Measurements from ENCODE around the gene REG1B. TPM values are rescaled to one million over a fixed set of nuclear protein-coding genes. Genes with fewer than 3 reads are reported as not detected.

The REG1B gene
- total RNA-seq, result not detected

GRCh38 chr2:79087785-79088364 is at the start of gene REG1B:
Gene REG1B (minus strand): TSS chr2:79087993. CDS start chr2:79087612, 381 bp downstream.
- no peak for DNase-seq
- TF ChIP-seq POLR2A (IDR thresholded peaks at IDR 0.05) (no peak), CTCF (IDR thresholded peaks at IDR 0.05) (no peak)
- Histone ChIP-seq H3K4me3 (no peak within 1 kb of the TSS), H3K9me3 (no peaks in the 10 kb centered on the region), H3K27ac (no peak within 1 kb of the TSS), H3K27me3 (no peaks in the 10 kb centered on the region), H3K36me3 (no peaks in the 10 kb centered on the region), H3K4me1 (no peaks in the 10 kb centered on the region)
- intact Hi-C loops (cut with DNase I; ENCODE audit: low total_unique reads), result no loop called here

GRCh38 chr2:79131687-79132086 is 43.9 kb upstream of the REG1B start:
- no peak for TF ChIP-seq CTCF (IDR thresholded peaks at IDR 0.05)
- TF ChIP-seq POLR2A (IDR thresholded peaks at IDR 0.05), result no peak
- no peaks in the 10 kb centered on the region for H3K4me1 ChIP-seq
- DNase-seq, result no peak
- intact Hi-C loops (cut with DNase I; ENCODE audit: low total_unique reads), result no loop called here
- H3K27ac ChIP-seq, result no peak overlapping the region
- no peaks in the 10 kb centered on the region for H3K9me3 ChIP-seq
- H3K27me3 ChIP-seq, result no peaks in the 10 kb centered on the region
- no peaks in the 10 kb centered on the region for H3K36me3 ChIP-seq
- H3K4me3 ChIP-seq, result no peak overlapping the region

- H3K4me3 ChIP-seq, result no peak overlapping the region
- H3K9me3 ChIP-seq, result no peaks in the 10 kb centered on the region
- DNase-seq, result no peak
- intact Hi-C loops (cut with DNase I; ENCODE audit: low total_unique reads), result no loop called here
- no peaks in the 10 kb centered on the region for H3K4me1 ChIP-seq
- H3K27ac ChIP-seq, result no peak overlapping the region
- H3K27me3 ChIP-seq, result no peaks in the 10 kb centered on the region
- TF ChIP-seq POLR2A (IDR thresholded peaks at IDR 0.05) (no peak), CTCF (IDR thresholded peaks at IDR 0.05) (no peak)
- H3K36me3 ChIP-seq, result no peaks in the 10 kb centered on the region
Observed at GRCh38 chr2:79129804-79130203, 42.0 kb upstream of the REG1B start.

- no peak for TF ChIP-seq POLR2A (IDR thresholded peaks at IDR 0.05)
- no peak for TF ChIP-seq CTCF (IDR thresholded peaks at IDR 0.05)
- Histone ChIP-seq H3K9me3 (no peaks in the 10 kb centered on the region), H3K27ac (no peak overlapping the region), H3K4me1 (no peaks in the 10 kb centered on the region), H3K27me3 (no peaks in the 10 kb centered on the region), H3K4me3 (no peak overlapping the region), H3K36me3 (no peaks in the 10 kb centered on the region)
- no peak for DNase-seq
- intact Hi-C loops (cut with DNase I; ENCODE audit: low total_unique reads), result no loop called here
Observed at GRCh38 chr2:79129260-79129659, 41.5 kb upstream of the REG1B start.

GRCh38 chr2:79128406-79128805 is 40.6 kb upstream of the REG1B start:
- Histone ChIP-seq H3K9me3 (no peaks in the 10 kb centered on the region), H3K36me3 (no peaks in the 10 kb centered on the region), H3K4me3 (no peak overlapping the region), H3K4me1 (no peaks in the 10 kb centered on the region), H3K27me3 (no peaks in the 10 kb centered on the region), H3K27ac (no peak overlapping the region)
- DNase-seq, result no peak
- TF ChIP-seq CTCF (IDR thresholded peaks at IDR 0.05), result no peak
- TF ChIP-seq POLR2A (IDR thresholded peaks at IDR 0.05), result no peak
- intact Hi-C loops (cut with DNase I; ENCODE audit: low total_unique reads), result no loop called here
